Body of pancreas (tissue), 4 donors: ENCODE data around the gene KLHL30. TPM values are rescaled to one million over a fixed set of nuclear protein-coding genes. Genes with fewer than 3 reads are reported as not detected.

ENCODE experiments used
- ATAC-seq: fragments of 150-250 bp; one replicate; pipeline ENCODE4 v1.9.1; 2016
- DNase-seq, 4 donors: peaks; one replicate each; pipeline ENCODE4 v3.0.0-alpha.2; 2019
- H3K27ac ChIP-seq, 4 donors: fragments of 200-600 bp; sonication (generic); 1 replicate in 3 of 4; 2 replicates in 1 of 4; pipeline versions ENCODE4 v1.5.1 to v1.6.1; 2016 to 2019; ENCODE audit warnings: mild to moderate bottlenecking in 1 of 4, mixed read lengths in 1 of 4, moderate library complexity in 1 of 4
- H3K27me3 ChIP-seq, 2 donors: fragments of 200-600 bp; sonication (generic); one replicate each; pipeline ENCODE4 v1.6.0; 2016; ENCODE audit warnings: mild to moderate bottlenecking in 1 of 2
- H3K36me3 ChIP-seq, 2 donors: fragments of 200-600 bp; sonication (generic); replicated peaks in 1 of 2; 2 replicates each; pipeline ENCODE4 v1.5.1; 2016; ENCODE audit warnings: low read depth in 2 of 2; ENCODE audit not compliant: insufficient read depth in 1 of 2
- H3K4me1 ChIP-seq: fragments of 200-600 bp; sonication (generic); one replicate; pipeline ENCODE4 v1.6.0; 2016
- H3K4me3 ChIP-seq, 2 donors: fragments of 200-600 bp; sonication (generic); 1 replicate in 1 of 2; 2 replicates in 1 of 2; pipeline ENCODE4 v1.5.1; 2016 to 2019
- H3K9me3 ChIP-seq, 3 donors: fragments of 200-600 bp; sonication (generic); 1 replicate in 2 of 3; 2 replicates in 1 of 3; pipeline ENCODE4 v1.5.1; 2016
- POLR2A ChIP-seq, 3 donors: fragments of 450-650 bp; IDR thresholded peaks; one replicate each; pipeline ENCODE4 v1.6.1; 2016; ENCODE audit warnings: antibody characterized with exemption in 3 of 3, mild to moderate bottlenecking in 2 of 3
- WGBS, 2 donors: methylation state at CpG; one replicate each; pipeline ENCODE4 v1.1.5; 2017; 5-methylcytosine and 5-hydroxymethylcytosine counted together
- intact Hi-C: fragments of 100-400 bp; cut with DNase I; formaldehyde crosslinking; loops from one replicate; pipeline ENCODE4 v1.15.1; 2023
- total RNA-seq, 2 donors: library from RNA; depleted of rRNA; stranded (reverse); fragments of >200 nt; gene quantifications; one replicate each; pipeline ENCODE4 v1.1.0, GENCODE V29; 2016
- TF ChIP-seq, protein P1 (sequence below), 7 experiments: fragments of 450-650 bp in 4 of 7; fragments of 200-600 bp in 3 of 7; sonication (generic) in 3 of 7; IDR thresholded peaks; one replicate each; pipeline ENCODE4 v1.5.1; 2016 to 2019; ENCODE audit warnings: antibody characterized with exemption in 7 of 7

KLHL30 gene
- total RNA-seq, 2 donors from 2014 or later, result 0.26 to 0.66 TPM

DNA sequence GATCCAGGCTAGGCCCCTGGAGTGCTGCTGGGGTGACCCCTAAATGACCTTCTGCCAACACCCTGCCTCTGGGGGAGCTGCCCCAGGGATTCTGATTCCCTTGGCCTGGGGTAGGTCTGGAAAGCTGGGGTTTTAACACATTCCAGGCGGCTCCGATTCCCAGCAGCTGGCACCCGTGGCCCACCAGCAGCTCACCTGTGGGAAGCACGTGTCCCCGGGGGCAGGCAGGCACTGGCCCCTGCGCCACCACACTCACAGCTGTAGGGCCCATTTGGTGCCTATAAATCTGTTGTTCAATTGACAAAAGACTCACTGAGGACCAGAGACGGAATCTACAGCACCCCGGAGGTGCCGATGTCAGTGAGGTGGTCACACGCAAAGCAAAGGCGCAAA, 4.1 kb upstream of the KLHL30 start:
- no peak overlapping the region for H3K27ac ChIP-seq
- ATAC-seq (no peak), DNase-seq (no peak)
- intact Hi-C loops, result no loop called here
- WGBS, 2 donors, result 94% methylated on average over 11 of the region's 11 CpGs; no CpG with 5 or more reads in 1 of the 2 donors
- no peaks in the 10 kb centered on the region for H3K27me3 ChIP-seq
- H3K4me3 ChIP-seq, result no peak overlapping the region
- peaks cover 2% of the 10 kb centered on the region for H3K4me1 ChIP-seq
- TF ChIP-seq, protein P1, sequence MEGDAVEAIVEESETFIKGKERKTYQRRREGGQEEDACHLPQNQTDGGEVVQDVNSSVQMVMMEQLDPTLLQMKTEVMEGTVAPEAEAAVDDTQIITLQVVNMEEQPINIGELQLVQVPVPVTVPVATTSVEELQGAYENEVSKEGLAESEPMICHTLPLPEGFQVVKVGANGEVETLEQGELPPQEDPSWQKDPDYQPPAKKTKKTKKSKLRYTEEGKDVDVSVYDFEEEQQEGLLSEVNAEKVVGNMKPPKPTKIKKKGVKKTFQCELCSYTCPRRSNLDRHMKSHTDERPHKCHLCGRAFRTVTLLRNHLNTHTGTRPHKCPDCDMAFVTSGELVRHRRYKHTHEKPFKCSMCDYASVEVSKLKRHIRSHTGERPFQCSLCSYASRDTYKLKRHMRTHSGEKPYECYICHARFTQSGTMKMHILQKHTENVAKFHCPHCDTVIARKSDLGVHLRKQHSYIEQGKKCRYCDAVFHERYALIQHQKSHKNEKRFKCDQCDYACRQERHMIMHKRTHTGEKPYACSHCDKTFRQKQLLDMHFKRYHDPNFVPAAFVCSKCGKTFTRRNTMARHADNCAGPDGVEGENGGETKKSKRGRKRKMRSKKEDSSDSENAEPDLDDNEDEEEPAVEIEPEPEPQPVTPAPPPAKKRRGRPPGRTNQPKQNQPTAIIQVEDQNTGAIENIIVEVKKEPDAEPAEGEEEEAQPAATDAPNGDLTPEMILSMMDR (IDR thresholded peaks at IDR 0.05), result no peak
- no peak for TF ChIP-seq POLR2A (IDR thresholded peaks at IDR 0.05)
- H3K9me3 ChIP-seq, result no peaks in the 10 kb centered on the region
- H3K36me3 ChIP-seq, result no peaks in the 10 kb centered on the region

DNA sequence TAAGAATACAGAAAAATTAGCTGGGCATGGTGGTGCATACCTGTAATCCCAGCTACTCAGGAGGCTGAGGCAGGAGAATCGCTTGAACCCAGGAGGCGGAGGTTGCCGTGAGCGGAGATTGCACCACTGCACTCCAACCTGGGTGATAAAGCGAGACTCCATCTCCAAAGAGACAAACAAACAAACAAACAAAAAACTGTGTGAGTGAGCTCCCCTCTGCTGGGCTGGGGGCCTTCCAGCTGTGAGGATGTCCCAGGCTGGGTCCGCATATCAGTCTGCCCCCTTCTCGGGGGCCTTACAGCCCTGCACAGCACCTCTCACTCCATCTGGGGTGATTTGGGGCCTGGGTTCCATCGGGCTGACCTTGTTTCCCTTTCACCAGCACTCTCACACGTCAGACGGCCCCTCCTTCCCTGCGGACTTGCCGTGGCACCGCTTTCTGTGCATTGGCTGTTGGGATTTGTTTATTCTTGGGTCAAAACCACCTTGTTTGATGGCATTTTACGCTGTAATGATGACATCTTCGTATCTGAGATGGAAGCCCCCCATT, 2.8 kb upstream of the KLHL30 start:
- DNase-seq, result no peak
- intact Hi-C loops, result no loop called here

DNA sequence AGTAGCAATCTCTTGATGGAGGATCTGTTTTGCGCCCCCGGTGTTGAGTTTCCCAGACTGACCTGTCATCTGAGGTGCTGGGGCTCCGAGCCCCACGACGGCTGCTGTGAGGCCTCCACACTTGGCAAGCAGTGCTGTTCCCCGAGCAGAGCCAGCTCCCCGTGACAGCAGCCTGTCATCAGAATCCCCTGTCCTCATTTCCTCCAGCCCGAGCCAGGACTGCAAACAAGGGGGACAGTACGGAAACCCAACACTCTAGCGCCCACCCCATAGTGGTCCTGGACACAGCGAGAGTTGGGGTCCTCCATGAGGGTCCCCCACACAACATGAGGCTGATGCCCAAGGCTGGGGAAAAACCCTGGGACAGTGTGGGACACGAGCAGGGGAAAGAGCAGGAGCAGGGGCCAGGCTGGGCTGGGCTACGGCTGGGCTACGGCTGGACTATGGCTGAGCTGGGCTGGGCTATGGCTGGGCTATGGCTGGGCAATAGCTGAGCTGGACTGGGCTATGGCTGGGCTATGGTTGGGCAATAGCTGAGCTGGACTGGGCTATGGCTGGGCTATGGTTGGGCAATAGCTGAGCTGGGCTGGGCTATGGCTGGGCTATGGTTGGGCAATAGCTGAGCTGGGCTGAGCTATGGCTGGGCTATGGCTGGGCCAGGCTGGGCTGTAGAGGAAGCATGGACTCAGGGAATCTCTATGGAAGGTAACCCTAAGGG, 1.5 kb upstream of the KLHL30 start:
- ATAC-seq, result no peak
- intact Hi-C loops, result no loop called here
- no peaks in the 10 kb centered on the region for H3K36me3 ChIP-seq
- H3K27ac ChIP-seq, result no peak overlapping the region
- no peaks in the 10 kb centered on the region for H3K9me3 ChIP-seq
- 78 to 80% methylated on average over 13 to 14 of the region's 14 CpGs for WGBS, 2 donors
- no peaks in the 10 kb centered on the region for H3K27me3 ChIP-seq
- TF ChIP-seq POLR2A (IDR thresholded peaks at IDR 0.05), result no peak
- TF ChIP-seq, protein P1 (IDR thresholded peaks at IDR 0.05), result no peak
- DNase-seq, result peak; percentile 26 to 59 (median 40)
- H3K4me3 ChIP-seq, result no peak overlapping the region
- peaks cover 6% of the 10 kb centered on the region for H3K4me1 ChIP-seq

More for the DNA sequence above, 2.8 kb upstream of the KLHL30 start:
- 85 to 87% methylated on average over 15 of the region's 15 CpGs for WGBS, 2 donors
- H3K36me3 ChIP-seq, result no peaks in the 10 kb centered on the region
- H3K9me3 ChIP-seq, result no peaks in the 10 kb centered on the region
- no peak overlapping the region for H3K4me3 ChIP-seq
- no peak overlapping the region for H3K27ac ChIP-seq
- H3K4me1 ChIP-seq, result peaks cover 6% of the 10 kb centered on the region
- no peaks in the 10 kb centered on the region for H3K27me3 ChIP-seq
- no peak for ATAC-seq
- TF ChIP-seq POLR2A (IDR thresholded peaks at IDR 0.05), result no peak
- TF ChIP-seq, protein P1 (IDR thresholded peaks at IDR 0.05), result no peak

DNA sequence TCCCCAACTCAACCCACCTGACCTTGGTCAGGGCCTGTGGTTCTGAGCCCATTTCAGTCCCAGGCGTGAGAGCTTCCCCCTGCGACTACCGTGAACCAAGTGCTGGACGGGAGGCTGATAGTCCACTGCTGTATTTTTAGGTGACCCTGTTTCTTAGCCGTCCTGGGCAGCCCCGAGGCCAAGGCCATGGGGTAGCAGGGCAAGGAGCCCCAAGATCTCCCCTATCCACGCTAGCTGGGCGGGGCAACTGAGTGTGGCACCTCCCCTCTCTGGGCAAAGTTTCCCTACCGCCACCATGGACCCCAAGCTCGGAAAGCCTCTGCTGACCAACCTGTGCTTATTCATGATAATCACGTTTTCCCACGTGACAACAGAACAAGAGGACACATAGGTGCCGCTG, 583 bp upstream of the KLHL30 start:
- H3K9me3 ChIP-seq, result no peaks in the 10 kb centered on the region
- 92% methylated on average over 9 to 13 of the region's 13 CpGs for WGBS, 2 donors
- intact Hi-C loops, result no loop called here
- peaks cover 6% of the 10 kb centered on the region for H3K4me1 ChIP-seq
- no peak overlapping the region for H3K4me3 ChIP-seq
- DNase-seq, result no peak
- no peaks in the 10 kb centered on the region for H3K27me3 ChIP-seq
- H3K27ac ChIP-seq, result no peak overlapping the region
- TF ChIP-seq, protein P1 (IDR thresholded peaks at IDR 0.05), result no peak
- no peak for TF ChIP-seq POLR2A (IDR thresholded peaks at IDR 0.05)
- no peak for ATAC-seq
- no peaks in the 10 kb centered on the region for H3K36me3 ChIP-seq
